CD4-positive, alpha-beta T cell treated with Interleukin-6 at 100 ng/mL for 8 hours (primary cell): ENCODE data around the gene RFX8.

ENCODE experiments used
- DNase-seq: peaks from one replicate; pipeline ENCODE4 v3.0.0-alpha.2; 2020; ENCODE audit warnings: mixed read lengths, low spot score

The RFX8 gene

DNA sequence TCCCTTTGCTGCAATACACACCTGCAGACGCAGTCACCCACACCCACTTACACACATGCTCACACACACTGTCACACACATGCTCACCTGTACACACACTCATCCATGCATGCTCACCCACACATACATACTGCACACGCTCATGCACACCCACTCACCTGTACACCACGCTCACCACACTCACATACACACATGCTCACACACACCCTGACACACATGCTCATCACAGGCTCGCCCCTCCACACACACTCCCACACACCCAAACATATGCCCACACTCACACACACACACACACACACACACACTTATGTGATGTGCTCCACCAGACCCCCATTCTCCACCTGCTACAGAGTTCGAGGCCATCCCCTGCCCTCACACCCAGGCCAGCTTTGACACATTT lies 64.8 kb downstream of the RFX8 start:
- no peak for DNase-seq

DNA sequence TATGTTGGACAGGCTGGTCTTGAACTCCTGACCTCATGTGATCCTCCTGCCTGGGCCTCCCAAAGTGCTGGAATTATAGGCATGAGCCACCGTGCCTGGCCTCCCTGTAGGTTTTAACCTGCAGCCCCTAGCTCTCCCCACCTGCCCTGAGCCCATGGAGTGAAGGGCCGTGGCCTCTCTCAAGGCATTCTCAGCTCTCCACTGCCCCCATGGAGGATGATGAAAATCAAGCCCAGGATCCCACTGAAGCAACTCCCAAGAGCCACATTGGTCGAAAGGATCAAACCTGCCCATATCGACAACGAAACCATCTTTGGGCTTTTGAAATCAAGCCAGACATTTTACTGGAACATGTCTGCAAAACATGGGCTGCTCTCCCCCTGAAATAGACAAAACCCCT lies 65.2 kb downstream of the RFX8 start:
- DNase-seq = no peak

DNA sequence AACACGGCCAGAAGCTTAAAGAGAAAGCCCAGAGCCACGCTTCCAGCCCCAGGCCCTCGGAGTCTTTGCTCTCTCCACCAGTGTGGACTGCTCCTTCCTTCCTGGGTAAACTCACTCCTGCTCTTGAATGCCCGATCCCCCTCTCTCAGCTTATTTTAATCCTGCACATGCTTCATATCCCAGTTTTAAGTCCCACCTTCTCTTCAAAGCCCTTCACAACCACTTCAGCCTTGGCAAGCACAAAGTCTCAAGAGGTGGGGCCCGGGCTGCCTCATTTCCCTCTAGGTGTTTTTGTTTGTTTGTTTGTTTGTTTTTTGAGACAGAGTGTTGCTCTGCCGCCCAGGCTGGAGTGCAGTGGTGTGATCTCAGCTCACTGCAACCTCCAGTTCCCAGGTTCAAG lies 66.0 kb downstream of the RFX8 start:
- no peak for DNase-seq

DNA sequence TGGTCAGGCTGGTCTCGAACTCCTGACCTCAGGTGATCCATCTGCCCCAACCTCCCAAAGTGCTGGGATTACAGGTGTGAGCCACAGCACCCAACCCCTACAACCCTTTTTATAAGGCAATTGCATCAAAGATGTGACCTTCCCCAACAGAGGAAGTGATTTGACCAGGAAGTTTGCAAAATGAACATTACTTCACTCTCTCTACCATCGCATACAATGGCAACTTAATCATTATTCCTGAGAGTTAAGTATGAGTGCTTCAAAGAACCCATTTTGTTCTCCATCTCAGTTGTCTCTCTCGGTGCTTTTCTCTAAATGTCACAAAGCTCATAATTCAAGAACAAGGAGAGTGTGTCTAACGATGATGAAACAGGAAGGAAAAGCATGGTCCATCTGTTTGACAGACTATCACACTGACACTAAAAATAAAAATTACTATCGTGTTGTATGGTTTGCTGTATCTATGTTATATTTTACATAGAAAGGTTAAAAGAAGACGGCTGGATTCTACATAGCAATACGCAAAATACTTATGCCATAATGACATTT lies 69.5 kb downstream of the RFX8 start:
- no peak for DNase-seq

DNA sequence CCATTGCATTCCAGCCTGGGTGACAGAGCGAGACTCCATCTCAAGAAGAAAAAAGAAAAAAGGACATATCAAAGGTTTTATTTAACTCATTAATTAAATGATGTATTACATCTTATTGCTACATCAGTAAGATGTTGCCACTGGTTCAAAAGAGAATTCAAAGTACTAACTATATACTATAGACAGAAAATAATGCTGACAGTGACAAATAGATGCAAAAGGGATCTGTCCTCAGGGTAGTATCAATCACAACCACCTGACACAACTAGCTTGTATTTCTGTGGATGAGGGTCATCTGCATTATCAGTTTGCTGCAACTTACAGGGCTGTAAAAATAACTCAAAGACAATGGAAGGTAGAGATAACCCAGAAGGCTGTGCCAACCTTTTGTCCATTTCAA lies 71.2 kb downstream of the RFX8 start:
- no peak for DNase-seq

DNA sequence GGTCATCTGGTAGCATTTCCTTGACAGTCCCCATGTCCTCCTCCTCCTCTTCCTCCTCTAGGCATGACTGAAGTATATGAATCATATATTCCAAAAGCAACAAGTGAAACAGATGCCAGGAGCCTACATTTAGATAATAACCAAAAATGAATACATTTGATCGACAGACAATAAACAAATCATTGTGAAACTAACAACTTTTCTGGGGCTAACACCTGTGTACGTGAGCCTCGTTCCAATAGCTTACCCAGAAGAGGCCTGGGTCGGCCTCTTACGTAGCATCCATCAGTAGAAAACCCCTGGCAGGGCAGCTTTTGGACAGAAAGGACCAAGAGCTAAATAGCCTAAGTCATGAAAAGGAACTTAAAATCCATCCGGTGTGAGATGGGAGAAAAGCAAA lies 72.3 kb downstream of the RFX8 start:
- DNase-seq = no peak

DNA sequence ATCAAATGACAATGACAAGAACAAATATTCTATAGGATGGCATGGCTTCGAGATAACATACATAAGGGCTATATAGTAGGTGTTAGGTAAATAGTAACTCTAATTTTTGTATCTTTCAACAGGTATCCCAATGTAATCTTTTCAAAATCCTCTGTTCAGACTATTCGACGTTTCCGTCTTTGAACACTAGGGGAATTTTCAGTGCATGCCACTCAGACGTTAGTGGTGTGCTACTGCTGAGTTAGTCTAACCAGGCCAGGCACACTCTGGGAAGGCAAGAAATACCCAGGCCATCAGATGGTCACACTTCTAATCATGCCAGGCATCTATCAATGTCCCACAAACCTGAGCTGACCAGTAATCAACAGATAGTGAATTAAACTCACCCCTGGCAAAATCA lies 73.0 kb downstream of the RFX8 start:
- no peak for DNase-seq

DNA sequence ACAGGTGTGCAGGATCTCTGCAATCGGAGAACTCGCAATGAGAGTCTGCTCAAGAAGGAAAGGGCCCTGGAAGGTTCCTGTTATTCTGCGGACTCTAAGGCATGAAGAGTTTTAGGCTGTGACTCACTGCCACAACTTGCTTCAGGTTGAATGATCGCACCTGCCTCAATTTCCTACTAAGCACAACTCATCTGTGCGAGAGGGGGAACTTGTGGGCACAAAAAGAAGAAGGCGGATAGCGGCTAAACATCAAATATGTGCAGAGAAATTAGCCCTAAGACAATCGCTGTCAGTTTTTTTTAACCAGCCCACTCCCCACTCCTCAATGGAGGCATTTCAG lies 73.6 kb downstream of the RFX8 start:
- no peak for DNase-seq

DNA sequence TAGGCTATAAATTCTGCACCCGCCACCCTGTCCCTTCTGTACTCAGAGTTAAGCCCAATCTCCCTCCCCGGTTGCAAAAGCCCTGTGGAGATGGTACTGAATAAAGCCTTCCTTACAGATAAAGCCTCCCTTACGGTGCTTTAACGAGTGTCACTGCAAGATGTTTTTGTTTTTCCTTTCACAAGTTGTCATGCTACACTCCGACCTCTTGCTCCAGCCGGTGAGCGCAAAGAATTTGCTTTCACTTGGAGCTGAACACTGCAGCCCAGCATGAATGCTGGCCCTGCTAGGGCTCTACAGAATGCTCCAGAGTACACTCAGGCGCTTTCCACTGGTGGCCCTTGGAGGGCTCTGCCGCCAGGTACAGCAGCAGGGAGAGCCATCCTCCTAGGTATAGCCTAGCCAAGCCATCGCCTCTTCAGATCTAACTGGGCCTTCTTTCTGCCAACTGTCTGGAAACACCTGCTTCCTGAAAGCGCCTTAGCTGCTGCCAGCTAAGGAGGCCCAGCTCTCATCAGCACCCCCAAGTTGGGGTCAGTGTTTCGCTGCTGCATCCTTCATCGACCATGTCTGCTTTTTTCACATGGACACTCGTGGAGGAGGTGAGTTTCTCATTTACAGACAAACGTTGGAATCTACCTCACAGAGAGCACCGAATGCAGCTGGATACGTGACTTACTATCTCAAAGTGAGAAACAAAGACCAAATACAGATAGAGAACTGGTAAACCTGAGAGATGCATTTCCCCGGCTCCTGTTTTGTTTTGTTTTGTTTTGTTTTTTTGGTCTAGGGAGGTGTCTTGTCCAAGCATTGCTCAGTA lies 74.2 kb downstream of the RFX8 start:
- DNase-seq = no peak

DNA sequence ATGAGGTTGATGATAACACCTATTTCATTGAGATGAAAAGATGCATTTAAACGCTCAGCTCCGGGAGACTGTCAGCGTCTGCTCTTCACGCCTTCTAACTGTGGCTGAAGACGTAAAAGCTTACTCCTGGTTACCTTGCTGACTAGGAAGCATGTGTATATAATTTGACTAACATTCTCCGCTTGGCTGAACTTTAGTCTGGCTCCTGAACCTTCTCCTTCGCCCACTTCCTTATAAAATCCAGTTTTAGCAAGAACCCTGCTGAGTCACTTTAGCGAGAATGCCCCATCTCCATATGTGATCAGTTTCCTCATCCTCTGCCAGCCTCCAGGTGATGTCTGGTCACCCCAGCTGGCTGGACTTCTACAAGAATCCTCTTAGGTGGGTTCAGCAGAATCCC lies 74.9 kb downstream of the RFX8 start:
- DNase-seq = no peak

DNA sequence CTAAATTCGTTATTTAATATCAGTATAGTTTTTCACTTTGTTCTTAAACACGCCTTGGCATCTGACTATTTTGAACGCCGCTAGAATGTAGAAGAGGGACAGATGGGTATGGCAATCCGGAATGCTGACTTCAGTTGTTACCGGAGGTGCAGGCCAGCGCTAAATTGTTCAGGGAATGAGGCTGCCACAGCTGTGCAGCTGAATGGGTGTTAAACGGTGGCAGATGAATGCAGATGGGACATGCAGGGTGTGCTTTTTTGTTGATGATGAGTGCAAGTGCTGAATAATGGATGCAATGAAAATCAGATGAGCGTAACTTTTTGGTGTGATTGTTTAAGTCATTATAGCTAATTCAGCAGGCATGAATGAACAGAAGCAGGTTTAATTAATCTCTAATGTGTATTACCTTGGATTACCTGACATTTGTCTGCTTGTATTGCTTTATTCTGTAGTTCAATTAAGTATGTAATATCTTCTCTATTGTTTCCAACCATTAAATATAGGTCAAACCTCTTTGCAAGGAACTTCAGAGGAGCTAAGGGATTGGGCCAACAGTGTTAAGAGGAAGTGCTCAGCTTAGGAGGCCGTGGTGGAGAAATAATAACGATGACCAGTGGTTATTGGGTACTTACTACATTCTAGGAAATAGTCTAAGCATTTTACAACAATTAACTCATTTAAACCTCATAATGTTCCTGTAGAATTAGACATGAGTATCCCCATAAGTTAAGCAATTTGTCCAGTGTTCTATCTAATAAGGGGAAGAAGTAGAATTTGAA lies 75.7 kb downstream of the RFX8 start:
- DNase-seq = no peak

DNA sequence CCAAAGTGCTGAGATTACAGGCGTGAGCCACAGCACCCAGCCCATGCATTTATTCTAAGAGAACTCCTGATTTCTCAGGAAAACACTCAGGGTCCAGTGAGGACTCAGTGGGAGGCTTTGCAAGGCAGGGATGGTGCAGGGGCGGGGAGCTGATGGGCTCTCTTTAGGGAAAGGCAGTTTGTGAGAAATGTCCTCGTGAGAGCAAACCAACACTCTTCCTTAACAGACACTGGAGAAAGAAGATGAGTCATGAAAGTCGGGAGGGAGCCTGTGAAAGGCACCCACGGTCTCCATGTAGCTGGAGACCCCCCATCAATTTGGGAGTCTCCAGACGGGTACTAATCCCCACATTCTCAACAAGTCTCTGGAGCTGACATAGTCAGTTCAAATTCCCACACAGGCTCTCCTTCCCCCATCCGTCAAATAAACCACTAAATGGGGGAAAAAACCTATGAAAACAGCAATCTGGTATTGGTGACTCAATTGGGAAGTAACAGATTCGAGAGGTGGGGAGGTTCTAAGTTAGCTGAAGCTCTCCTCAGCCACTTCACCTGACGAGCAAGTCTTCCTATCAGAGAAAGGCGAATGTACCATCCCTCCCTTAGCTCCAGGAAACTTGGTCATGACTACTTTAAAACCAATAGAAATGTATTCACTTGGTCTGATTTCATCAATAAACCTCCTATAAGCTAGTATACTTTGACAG lies 76.6 kb downstream of the RFX8 start:
- no peak for DNase-seq

DNA sequence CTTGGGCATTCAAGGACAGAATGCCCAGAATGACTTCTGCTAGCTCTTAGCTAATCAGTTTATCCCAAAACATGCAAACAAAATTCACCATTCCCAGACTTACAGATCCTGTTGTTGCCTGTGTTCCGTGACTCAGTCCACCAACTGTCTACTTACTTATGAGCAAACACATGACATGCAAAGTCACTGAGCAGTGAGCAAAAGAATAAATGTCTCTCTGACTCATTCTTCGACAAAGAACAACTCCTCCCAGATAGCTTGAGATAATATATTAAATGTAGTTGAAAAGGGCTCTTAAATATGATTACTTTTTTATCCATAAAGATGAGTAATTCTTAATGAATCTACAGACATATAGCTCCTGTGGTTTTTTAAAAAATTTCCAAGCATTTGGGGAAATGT lies 78.6 kb downstream of the RFX8 start:
- DNase-seq = no peak

DNA sequence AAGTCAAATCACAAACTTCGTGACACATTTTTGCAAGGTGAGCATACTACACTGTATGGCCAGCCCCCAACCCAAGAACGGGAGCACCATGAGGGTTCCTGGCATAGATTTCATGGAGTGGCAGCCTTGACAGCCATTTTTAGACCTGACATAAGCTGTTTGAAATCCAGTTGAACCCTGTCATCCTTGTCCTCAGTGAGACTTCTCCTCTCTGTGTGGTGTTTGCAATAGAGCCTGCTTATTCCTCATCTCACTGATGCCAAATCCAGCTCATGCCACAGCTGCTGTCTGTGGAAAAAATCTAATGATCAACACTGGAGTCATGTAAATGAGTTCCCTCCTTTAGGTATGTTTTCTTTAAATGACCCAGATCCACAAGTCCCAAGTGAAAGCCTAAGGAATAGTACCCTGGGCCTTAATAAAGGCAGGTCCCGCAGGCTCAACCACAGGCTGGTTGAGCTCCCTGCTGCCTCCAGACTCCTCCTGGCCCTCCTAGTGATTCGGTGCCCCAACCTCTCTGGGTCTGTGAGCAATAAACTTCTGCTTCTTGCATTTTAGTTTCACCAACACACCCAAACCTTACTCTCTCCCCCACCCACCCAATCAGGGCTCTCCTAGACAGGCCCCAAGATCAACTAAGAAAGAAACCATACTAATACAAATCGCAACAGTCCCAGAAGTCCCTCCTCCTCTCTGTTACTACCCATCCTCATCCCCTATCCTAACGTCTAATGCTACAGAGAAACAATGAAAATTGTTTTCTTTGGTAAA lies 79.2 kb downstream of the RFX8 start:
- DNase-seq = no peak

DNA sequence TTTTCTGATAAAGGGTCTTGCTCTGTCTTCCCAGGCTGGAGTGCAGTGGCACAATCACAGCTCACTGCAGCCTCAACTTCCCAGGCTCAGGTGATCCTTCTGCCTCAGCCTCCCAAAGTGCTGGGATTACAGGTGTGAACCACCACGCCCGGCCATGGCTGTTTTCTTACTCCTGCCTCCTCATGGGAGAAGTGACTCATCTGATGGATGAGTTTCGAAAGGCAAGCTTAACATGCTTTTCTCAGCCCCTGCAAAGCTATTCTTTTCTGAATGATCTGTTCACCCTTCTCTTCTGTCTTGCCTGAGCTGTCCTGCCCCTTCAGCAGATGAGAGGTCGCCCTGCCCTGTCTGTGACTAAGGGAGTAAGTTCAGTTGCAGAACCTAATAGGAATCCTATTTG lies 86.7 kb downstream of the RFX8 start:
- DNase-seq = no peak

DNA sequence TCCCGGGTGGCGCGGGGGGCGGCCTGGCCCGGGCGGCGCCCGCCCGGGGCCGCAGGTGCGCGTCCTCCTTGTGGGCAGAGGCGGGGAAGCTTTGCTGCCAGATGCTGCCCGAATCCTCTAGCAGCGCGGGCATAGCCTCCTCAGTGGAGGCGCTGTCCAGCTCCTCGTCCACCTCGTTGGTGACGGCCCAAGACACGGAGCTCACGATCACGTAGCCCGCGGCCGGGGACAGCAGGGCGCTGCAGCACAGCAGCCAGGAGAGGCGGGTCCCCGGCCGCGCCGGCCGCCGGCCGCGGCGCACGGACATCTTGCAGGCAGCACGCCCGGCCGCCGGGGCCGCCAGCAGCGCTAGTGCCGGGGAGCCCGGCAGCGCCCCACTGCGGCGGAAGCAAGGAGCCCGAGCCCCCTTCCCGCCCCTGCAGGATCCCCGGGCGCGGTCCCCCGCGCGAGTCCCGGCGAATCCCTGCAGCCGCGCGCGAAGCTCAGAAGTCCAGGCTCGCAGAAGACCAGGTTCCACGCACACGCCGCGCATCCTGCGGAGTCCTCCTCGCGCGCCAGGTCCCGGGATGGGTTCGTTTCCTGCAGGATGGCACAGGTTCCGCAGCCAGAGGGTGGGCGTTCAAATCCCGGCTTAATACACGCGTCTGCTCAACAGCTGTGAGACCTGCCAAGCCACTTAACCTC lies 87.6 kb downstream of the RFX8 start, which contains the start of gene CREG2:
TSS of gene CREG2 (minus strand) at position 353 of the 684 bp plus-strand sequence. CDS start at position 307, 46 bp downstream.
- peak; percentile 44 for DNase-seq

DNA sequence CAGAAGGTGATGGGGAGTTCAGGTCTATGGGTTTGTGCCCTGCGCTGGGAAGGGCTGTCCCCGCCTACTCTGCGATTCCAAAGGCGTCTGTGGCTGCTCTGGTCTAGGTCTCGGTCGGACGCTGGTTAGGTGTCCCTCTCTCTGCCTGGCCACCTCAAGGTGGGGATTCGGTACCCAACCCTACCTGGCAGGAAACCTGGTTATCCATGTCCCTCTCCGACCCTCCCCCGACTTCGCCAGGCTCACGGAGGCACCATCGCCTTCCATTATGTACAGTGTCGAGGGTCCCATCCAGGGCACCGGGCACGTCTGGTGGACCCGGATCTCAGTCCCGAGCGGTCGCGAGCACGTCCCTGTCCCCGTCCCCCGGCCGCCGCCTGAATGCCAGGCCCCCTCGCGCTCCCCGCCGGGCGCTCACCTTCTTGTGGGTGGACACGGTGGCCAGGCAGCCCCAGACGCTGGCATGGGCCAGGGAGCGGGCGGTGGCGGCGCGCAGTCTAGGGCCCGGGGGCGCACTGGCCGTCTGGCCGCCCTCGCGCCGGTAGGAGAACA lies 88.2 kb downstream of the RFX8 start:
- DNase-seq = no peak

DNA sequence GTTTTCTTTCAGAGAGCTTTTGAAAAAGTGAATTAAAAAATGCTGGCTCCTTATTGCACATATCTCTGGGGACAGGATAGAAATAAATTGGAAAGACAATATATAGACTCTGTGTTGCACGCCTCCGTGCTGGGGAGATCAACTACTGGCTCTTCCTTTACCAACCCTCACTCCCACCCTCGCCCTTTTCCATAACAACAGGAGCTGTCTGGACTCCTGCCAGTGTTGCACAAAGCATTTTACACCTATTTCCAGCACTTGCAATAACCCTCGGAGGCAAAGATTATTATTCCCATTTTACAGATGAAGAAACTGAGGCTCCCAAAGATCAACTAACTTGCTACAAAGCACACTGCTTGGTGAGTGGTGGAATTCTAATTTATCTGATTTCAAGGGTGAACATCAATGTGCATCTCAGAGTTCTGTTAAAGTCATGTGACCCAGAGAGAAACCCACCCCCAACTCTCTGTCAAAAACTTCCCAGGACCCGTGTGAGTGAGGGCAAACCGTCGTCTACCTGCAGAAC lies 91.8 kb downstream of the RFX8 start:
- DNase-seq = no peak

DNA sequence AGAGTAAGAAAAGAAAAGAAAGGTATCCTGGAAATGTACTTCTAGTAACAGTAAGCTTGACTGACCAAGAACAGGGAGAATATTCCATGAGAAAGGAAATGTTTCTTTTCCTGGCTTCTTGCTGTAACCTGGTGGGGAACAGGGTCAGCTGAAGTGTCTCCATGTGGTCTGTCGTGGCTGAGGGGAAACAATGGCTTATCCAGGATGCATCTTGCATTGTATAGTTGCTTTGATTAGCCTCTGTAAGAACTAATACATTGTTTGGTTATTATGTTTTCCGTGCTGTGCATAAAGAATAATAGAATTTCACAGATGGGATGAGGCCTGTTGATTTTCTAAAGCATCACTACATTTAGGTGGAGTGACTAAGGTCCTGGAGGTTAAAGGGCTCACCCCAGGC lies 92.5 kb downstream of the RFX8 start:
- no peak for DNase-seq

DNA sequence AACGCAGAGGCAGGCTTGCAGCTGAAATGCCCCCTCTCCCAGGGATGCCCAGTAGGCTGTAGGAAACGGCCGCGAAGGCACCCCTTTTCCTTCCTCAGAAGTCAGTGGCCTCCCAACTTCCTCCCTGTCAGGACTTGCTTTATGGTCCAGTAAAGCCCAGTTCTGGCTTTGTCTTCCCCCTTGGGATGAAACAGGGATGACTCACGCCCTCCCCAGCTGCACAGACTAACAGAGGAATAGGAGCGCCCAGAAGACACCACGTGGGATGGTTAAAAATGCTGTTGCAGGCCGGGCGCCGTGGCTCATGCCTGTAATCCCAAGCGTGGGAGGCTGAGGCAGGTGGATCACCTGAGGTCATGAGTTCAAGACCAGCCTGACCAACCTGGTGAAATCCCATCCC lies 94.5 kb downstream of the RFX8 start:
- DNase-seq = no peak

DNA sequence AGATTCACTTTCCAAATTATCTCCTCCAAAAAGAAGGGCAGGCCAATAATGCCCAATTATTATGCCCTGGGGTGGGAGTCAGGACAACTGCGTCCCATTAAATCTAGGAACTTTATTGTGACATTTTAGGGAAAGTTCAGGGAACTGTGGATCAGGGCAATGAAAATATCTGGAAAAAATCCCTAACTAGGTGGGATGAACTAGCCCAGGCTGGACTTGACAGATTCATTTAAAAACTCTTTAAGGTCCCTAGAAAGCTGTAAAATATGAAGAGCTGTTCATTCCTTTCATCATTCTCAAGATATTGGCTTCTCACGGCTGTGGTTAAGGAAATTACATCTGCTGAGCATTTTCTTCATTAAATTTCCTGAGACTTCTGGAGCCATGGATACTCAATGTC lies 95.8 kb downstream of the RFX8 start:
- no peak for DNase-seq
